UCSD-AML1 (cell line): ENCODE results near the gene ZNF385C.
A peak's percentile ranks its signal among the peaks of the same experiment; 100 is the strongest.
"Not testable (repeated sequence)": the region's sequence is repeated elsewhere in the genome, so short reads cannot be mapped to it uniquely, and the experiment has no call there.

Experiments used
- DNase-seq: peaks from one replicate; lab custom pipeline; 2025; ENCODE audit not compliant: unreplicated experiment; lab: John Stamatoyannopoulos, UW

The ZNF385C gene

GRCh38 chr17:42023524-42024349 lies 74.5 kb downstream of the ZNF385C start:
- peak; percentile 47 for DNase-seq

- DNase-seq: not testable (repeated sequence)
These were observed 77.4 kb downstream of the ZNF385C start for GRCh38 chr17:42020845-42021244.

- peak; percentile 92 for DNase-seq
These were observed 78.5 kb downstream of the ZNF385C start, which contains the start of gene NKIRAS2 for GRCh38 chr17:42019509-42020404. NKIRAS2 (plus strand) TSS chr17:42020090; CDS start chr17:42021578, 1,488 bp downstream.

- no peak for DNase-seq
These were observed 79.3 kb downstream of the ZNF385C start for GRCh38 chr17:42018988-42019387.

- DNase-seq: peak; percentile 22
These were observed 79.9 kb downstream of the ZNF385C start for GRCh38 chr17:42018339-42018738.

- DNase-seq: no peak
These were observed 80.4 kb downstream of the ZNF385C start for GRCh38 chr17:42017866-42018200.

GRCh38 chr17:42016941-42017865 lies 81.1 kb downstream of the ZNF385C start, which contains the start of gene DNAJC7:
DNAJC7 (minus strand) TSS chr17:42017439; CDS start chr17:42017416, 23 bp downstream.
- DNase-seq: peak; percentile 92

GRCh38 chr17:42016411-42016831 lies 81.9 kb downstream of the ZNF385C start:
- peak; percentile 35 for DNase-seq

GRCh38 chr17:42013740-42014139 lies 84.5 kb downstream of the ZNF385C start:
- not testable (repeated sequence) for DNase-seq

- not testable (repeated sequence) for DNase-seq
These were observed 85.9 kb downstream of the ZNF385C start for GRCh38 chr17:42012363-42012762.

- DNase-seq: no peak
These were observed 87.3 kb downstream of the ZNF385C start for GRCh38 chr17:42010898-42011516.

GRCh38 chr17:42010266-42010680 lies 88.0 kb downstream of the ZNF385C start:
- DNase-seq: peak; percentile 33

GRCh38 chr17:42009170-42009569 lies 89.1 kb downstream of the ZNF385C start:
- DNase-seq: no peak

GRCh38 chr17:42005166-42005565 lies 93.1 kb downstream of the ZNF385C start:
- DNase-seq: no peak

- no peak for DNase-seq
These were observed 95.4 kb downstream of the ZNF385C start for GRCh38 chr17:42002792-42003301.

GRCh38 chr17:42002175-42002791 lies 96.0 kb downstream of the ZNF385C start:
- no peak for DNase-seq

- DNase-seq: no peak
These were observed 96.5 kb downstream of the ZNF385C start for GRCh38 chr17:42001729-42002128.

- no peak for DNase-seq
These were observed 97.7 kb downstream of the ZNF385C start for GRCh38 chr17:42000413-42001133.

GRCh38 chr17:41998497-41998896 lies 99.8 kb downstream of the ZNF385C start:
- no peak for DNase-seq
